Fibroblast of skin of right quadriceps (primary cell): Measurements from ENCODE around the gene SUN2.
"Not testable (repeated sequence)": the region's sequence is repeated elsewhere in the genome, so short reads cannot be mapped to it uniquely, and the experiment has no call there.

Source experiments
- DNase-seq: peaks from one replicate; pipeline ENCODE4 v3.0.0-alpha.2; 2013

SUN2 gene

GRCh38 chr22:38755911-38756532 lies at the start of gene SUN2:
Gene SUN2 (minus strand): TSS chr22:38755998. CDS start chr22:38752628, 3,370 bp downstream.
- peak; percentile 79 for DNase-seq

- DNase-seq, result not testable (repeated sequence)
These were observed 49.3 kb upstream of the SUN2 start for GRCh38 chr22:38805041-38805593.

- DNase-seq, result peak; percentile 95
These were observed 46.9 kb upstream of the SUN2 start for GRCh38 chr22:38802671-38803121.

- DNase-seq, result peak; percentile 49
These were observed 43.6 kb upstream of the SUN2 start for GRCh38 chr22:38799265-38800002.

GRCh38 chr22:38798496-38798895 lies 42.7 kb upstream of the SUN2 start:
- DNase-seq, result no peak

GRCh38 chr22:38796262-38796957 lies 40.6 kb upstream of the SUN2 start:
- DNase-seq, result no peak

- no peak for DNase-seq
These were observed 39.8 kb upstream of the SUN2 start for GRCh38 chr22:38795569-38795968.

GRCh38 chr22:38793721-38794466 lies 38.1 kb upstream of the SUN2 start, which contains the start of gene DNAL4:
Gene DNAL4 (minus strand): TSS chr22:38794143. CDS start chr22:38782731, 11,412 bp downstream.
- peak; percentile 98 for DNase-seq

GRCh38 chr22:38793317-38793716 lies 37.5 kb upstream of the SUN2 start:
- no peak for DNase-seq

- DNase-seq, result no peak
These were observed 37.0 kb upstream of the SUN2 start for GRCh38 chr22:38792833-38793232.

- DNase-seq, result no peak
These were observed 33.8 kb upstream of the SUN2 start for GRCh38 chr22:38789606-38790005.

GRCh38 chr22:38788846-38789245 lies 33.0 kb upstream of the SUN2 start:
- DNase-seq, result no peak

GRCh38 chr22:38788021-38788816 lies 32.4 kb upstream of the SUN2 start:
- peak; percentile 86 for DNase-seq

GRCh38 chr22:38786631-38787030 lies 30.8 kb upstream of the SUN2 start:
- DNase-seq, result no peak

GRCh38 chr22:38784856-38785255 lies 29.1 kb upstream of the SUN2 start:
- no peak for DNase-seq

- no peak for DNase-seq
These were observed 28.2 kb upstream of the SUN2 start for GRCh38 chr22:38784035-38784434.

- no peak for DNase-seq
These were observed 27.4 kb upstream of the SUN2 start for GRCh38 chr22:38783095-38783615.

GRCh38 chr22:38782402-38783094 lies 26.8 kb upstream of the SUN2 start:
- peak; percentile 63 for DNase-seq

GRCh38 chr22:38781033-38781432 lies 25.2 kb upstream of the SUN2 start:
- DNase-seq, result no peak

GRCh38 chr22:38777087-38777671 lies 21.4 kb upstream of the SUN2 start:
- no peak for DNase-seq
